HepG2 (cell line): ENCODE results near the gene WBP1. TPM values are rescaled to one million over a fixed set of nuclear protein-coding genes. Genes with fewer than 3 reads are reported as not detected.

Experiments
- DBP ChIP-seq: sonication (generic); formaldehyde crosslinking; IDR thresholded peaks from 2 replicates; pipeline ENCODE4 v1.4.0; 2020; ENCODE audit warnings: missing genetic modification reagents; ENCODE audit errors: not compliant biosample characterization
- IKZF1 ChIP-seq: fragments of 450-650 bp; IDR thresholded peaks from 2 replicates; pipeline ENCODE4 v1.7.1; 2016
- IKZF4 ChIP-seq: sonication (generic); formaldehyde crosslinking; IDR thresholded peaks from 2 replicates; pipeline ENCODE4 v1.5.1; 2020; ENCODE audit warnings: borderline replicate concordance, mild to moderate bottlenecking, low read depth, missing genetic modification reagents; ENCODE audit errors: not compliant biosample characterization
- MYPOP ChIP-seq: sonication (generic); formaldehyde crosslinking; IDR thresholded peaks from 2 replicates; pipeline ENCODE4 v1.8.1; 2023; ENCODE audit warnings: mild to moderate bottlenecking, moderate library complexity, missing genetic modification reagents
- NR0B2 ChIP-seq: sonication (generic); formaldehyde crosslinking; IDR thresholded peaks from 2 replicates; pipeline ENCODE4 v1.4.0; 2020; ENCODE audit warnings: mild to moderate bottlenecking, missing genetic modification reagents
- RORA ChIP-seq: sonication (generic); formaldehyde crosslinking; IDR thresholded peaks from 2 replicates; pipeline ENCODE4 v1.5.0; 2020; ENCODE audit warnings: mild to moderate bottlenecking, missing genetic modification reagents, moderate library complexity
- ZBTB25 ChIP-seq: IDR thresholded peaks from 2 replicates; pipeline ENCODE4 v1.6.1; 2018; ENCODE audit warnings: missing genetic modification reagents
- ZNF776 ChIP-seq: sonication (generic); formaldehyde crosslinking; IDR thresholded peaks from 2 replicates; pipeline ENCODE4 v1.4.0; 2020; ENCODE audit warnings: mild to moderate bottlenecking, missing genetic modification reagents
- polyA plus RNA-seq, 8 experiments: library from polyadenylated mRNA; depleted of rRNA in 3 of 8; stranded (reverse) in 7 of 8; unstranded in 1 of 8; fragments of >200 nt; fragmentation: Illumina TruSeq in 4 of 8; extraction: Trizol in 4 of 8; gene quantifications; 2 replicates each; pipeline versions ENCODE4 v1.2.1 to v1.2.3, GENCODE V29; 2011 to 2016; ENCODE audit warnings: low read depth in 4 of 8, missing spikeins in 1 of 8, mixed read lengths in 1 of 8; ENCODE audit not compliant: insufficient read depth in 1 of 8
- total RNA-seq, 5 experiments: library from RNA; depleted of rRNA; stranded (reverse); fragments of >200 nt; fragmentation: Illumina TruSeq; extraction: Trizol; gene quantifications; 2 replicates each; pipeline ENCODE4 v1.2.3, GENCODE V29; 2016; ENCODE audit warnings: low read depth in 1 of 5
- TF ChIP-seq, protein P1 (sequence below): sonication (generic); formaldehyde crosslinking; IDR thresholded peaks from 2 replicates; pipeline ENCODE4 v1.4.0; 2020; ENCODE audit warnings: low read depth, missing genetic modification reagents

The WBP1 gene
- total and polyA plus RNA-seq, 2 of the 13 experiments (the other 11 are each of a cell fraction or from before 2014, with no cell fraction given) = 38.8 to 85.7 TPM

- TF ChIP-seq NR0B2 (CRISPR knock-in tag) (peak; percentile 88), IKZF4 (CRISPR knock-in tag) (peak; percentile 87), RORA (CRISPR knock-in tag) (no peak), IKZF1 (no peak), DBP (CRISPR knock-in tag) (no peak), MYPOP (CRISPR knock-in tag) (peak; percentile 85), ZNF776 (peak; percentile 12; the same call in 1 of the 2 replicates), ZBTB25 (CRISPR knock-in tag) (peak; percentile 96)
- TF ChIP-seq, protein P1, sequence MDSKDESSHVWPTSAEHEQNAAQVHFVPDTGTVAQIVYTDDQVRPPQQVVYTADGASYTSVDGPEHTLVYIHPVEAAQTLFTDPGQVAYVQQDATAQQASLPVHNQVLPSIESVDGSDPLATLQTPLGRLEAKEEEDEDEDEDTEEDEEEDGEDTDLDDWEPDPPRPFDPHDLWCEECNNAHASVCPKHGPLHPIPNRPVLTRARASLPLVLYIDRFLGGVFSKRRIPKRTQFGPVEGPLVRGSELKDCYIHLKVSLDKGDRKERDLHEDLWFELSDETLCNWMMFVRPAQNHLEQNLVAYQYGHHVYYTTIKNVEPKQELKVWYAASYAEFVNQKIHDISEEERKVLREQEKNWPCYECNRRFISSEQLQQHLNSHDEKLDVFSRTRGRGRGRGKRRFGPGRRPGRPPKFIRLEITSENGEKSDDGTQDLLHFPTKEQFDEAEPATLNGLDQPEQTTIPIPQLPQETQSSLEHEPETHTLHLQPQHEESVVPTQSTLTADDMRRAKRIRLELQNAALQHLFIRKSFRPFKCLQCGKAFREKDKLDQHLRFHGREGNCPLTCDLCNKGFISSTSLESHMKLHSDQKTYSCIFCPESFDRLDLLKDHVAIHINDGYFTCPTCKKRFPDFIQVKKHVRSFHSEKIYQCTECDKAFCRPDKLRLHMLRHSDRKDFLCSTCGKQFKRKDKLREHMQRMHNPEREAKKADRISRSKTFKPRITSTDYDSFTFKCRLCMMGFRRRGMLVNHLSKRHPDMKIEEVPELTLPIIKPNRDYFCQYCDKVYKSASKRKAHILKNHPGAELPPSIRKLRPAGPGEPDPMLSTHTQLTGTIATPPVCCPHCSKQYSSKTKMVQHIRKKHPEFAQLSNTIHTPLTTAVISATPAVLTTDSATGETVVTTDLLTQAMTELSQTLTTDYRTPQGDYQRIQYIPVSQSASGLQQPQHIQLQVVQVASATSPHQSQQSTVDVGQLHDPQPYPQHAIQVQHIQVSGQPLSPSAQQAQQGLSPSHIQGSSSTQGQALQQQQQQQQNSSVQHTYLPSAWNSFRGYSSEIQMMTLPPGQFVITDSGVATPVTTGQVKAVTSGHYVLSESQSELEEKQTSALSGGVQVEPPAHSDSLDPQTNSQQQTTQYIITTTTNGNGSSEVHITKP = peak; percentile 71; the same call in 1 of the 2 replicates
Measured at GRCh38 chr2:74482801-74483674, 24.8 kb downstream of the WBP1 start, which contains the start of the genes CCDC142 and TTC31 (continued).
